ENCODE results near the gene LHFPL6.

GRCh38 chr13:39452417-39452816 lies 150.6 kb downstream of the LHFPL6 start:
- no peak for TF ChIP-seq EZH2phosphoT487 (IDR thresholded peaks at IDR 0.05; ENCODE audit: insufficient read depth, low read depth)
- no peak for TF ChIP-seq EZH2 (IDR thresholded peaks at IDR 0.05; ENCODE audit: insufficient read depth, poor library complexity, severe bottlenecking)

Measured in GM23248 (cell line).